ENCODE data around the gene NPNT.

NPNT gene

GRCh38 chr4:105871997-105872396 lies 23.3 kb upstream of the NPNT start:
- TF ChIP-seq, protein P1, sequence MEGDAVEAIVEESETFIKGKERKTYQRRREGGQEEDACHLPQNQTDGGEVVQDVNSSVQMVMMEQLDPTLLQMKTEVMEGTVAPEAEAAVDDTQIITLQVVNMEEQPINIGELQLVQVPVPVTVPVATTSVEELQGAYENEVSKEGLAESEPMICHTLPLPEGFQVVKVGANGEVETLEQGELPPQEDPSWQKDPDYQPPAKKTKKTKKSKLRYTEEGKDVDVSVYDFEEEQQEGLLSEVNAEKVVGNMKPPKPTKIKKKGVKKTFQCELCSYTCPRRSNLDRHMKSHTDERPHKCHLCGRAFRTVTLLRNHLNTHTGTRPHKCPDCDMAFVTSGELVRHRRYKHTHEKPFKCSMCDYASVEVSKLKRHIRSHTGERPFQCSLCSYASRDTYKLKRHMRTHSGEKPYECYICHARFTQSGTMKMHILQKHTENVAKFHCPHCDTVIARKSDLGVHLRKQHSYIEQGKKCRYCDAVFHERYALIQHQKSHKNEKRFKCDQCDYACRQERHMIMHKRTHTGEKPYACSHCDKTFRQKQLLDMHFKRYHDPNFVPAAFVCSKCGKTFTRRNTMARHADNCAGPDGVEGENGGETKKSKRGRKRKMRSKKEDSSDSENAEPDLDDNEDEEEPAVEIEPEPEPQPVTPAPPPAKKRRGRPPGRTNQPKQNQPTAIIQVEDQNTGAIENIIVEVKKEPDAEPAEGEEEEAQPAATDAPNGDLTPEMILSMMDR (IDR thresholded peaks at IDR 0.05; ENCODE audit: extremely low read depth, missing control alignments): no peak

DNA sequence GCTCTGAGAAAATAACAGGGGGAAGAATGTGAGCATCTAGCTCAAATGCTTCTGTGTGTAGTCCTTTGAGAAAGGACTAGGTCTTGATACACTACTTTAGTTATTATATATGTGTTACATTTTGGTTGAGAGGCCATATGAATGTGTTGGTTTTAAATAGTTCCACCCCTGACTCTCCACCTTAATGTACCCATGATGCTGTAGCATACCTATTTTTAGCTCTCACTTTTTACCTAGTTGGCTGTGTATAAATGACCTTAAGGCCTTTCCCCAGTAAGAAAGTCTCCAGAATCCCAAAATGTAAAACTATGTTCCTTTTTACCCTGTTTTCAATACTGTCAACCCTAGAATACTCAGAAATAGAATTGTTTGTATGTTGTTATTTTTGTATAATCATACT lies 20.0 kb upstream of the NPNT start:
- DNase-seq (ENCODE audit: low spot score): no peak
- TF ChIP-seq, protein P1 (IDR thresholded peaks at IDR 0.05; ENCODE audit: extremely low read depth, missing control alignments): no peak

More at GRCh38 chr4:105871997-105872396, 23.3 kb upstream of the NPNT start:
- no peak for DNase-seq (ENCODE audit: low spot score)

GRCh38 chr4:105878668-105879067 lies 16.6 kb upstream of the NPNT start:
- TF ChIP-seq, protein P1 (IDR thresholded peaks at IDR 0.05; ENCODE audit: extremely low read depth, missing control alignments): no peak
- DNase-seq (ENCODE audit: low spot score): no peak

DNA sequence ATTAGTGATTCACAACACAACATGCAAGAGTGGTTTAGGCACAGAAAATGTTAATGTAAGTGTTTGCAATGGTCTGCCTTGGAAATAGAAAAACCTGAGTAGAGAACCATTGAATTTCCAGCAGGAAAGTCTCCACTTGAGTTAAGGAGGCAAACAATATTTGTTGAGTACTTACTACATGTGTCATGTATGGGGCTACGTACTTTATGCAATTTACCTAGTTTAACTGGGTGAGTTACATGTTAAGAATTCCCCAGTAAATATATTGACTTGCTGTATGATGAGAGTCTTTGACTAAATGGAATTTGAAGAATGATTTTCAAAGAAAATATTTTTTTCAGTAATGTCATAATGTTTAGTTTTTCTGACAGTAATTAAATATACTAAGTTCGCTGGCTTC lies 7.8 kb upstream of the NPNT start:
- DNase-seq (ENCODE audit: low spot score): no peak
- TF ChIP-seq, protein P1 (IDR thresholded peaks at IDR 0.05; ENCODE audit: extremely low read depth, missing control alignments): no peak

DNA sequence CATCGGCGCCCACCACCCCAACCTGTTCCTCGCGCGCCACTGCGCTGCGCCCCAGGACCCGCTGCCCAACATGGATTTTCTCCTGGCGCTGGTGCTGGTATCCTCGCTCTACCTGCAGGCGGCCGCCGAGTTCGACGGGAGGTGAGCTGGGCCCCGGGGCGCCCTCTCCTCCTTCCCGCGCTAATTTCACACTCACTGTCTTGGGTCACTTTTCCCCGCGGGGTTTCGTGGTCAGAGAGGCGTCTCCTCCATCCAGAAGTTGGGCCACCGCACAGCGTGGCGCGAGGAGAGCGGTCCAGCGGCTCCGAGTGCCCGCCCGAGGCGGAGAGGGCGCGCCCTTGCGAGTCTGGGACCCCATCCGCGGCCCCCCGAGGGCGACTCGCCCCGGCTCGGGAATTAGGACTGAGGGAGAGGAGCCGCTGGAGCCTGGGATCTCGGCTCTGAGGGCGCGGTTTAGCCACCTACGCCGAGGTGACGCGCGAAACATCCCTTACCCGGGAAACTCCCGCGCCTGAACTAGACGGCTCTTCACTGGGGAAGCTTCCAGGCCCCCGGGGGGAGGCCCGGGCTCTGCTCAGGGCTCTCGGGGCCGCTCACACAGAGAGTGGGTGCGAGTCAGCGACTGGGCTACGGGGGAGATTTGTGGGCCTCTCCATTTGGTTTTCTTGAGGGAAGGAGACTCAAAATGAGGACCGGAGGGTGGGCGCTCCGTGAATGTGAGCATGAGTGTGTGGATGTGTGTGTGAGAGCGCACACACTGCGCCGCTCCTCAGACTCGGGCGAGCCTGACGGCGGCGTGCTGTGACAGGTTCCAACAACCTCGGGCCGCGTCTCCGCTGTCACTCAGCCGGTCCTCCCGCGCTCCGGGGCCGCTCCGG lies 551 bp downstream of the NPNT start:
- DNase-seq (ENCODE audit: low spot score): peak; percentile 60
- TF ChIP-seq, protein P1 (IDR thresholded peaks at IDR 0.05; ENCODE audit: extremely low read depth, missing control alignments): no peak

DNA sequence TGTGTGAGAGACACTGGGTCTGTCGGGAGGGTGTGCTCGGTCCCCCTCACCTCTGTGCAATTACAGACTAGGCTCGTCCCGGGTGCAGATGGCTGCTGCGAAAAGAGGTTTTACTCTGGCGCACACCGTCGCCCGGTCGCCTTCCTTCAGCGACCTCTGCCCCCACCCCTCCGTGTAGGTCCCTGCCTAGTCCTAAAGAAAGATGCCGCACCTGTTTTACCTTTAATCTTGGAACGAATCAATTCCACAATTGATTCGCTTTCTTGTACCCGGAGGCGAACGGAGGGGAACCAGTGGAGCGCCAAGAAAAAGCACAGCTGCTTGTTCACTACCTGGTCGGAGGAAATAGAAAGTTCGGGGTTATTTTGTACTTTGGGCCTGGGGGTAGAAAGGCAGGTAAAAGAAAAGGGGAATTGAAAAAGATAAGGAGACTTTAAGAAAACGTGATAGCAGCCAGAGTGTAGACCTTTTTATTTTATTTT lies 1.2 kb downstream of the NPNT start:
- peak; percentile 37 for DNase-seq (ENCODE audit: low spot score)
- TF ChIP-seq, protein P1 (IDR thresholded peaks at IDR 0.05; ENCODE audit: extremely low read depth, missing control alignments): no peak

- DNase-seq (ENCODE audit: low spot score): peak; percentile 8
- TF ChIP-seq, protein P1 (IDR thresholded peaks at IDR 0.05; ENCODE audit: extremely low read depth, missing control alignments): no peak
These were observed 1.9 kb downstream of the NPNT start for GRCh38 chr4:105896984-105897775.
